Immature natural killer cell (primary cell): ENCODE measurements around the gene NGEF. TPM values are rescaled to one million over a fixed set of nuclear protein-coding genes. Genes with fewer than 3 reads are reported as not detected.
"Not testable (repeated sequence)": the region's sequence is repeated elsewhere in the genome, so short reads cannot be mapped to it uniquely, and the experiment has no call there.

Source experiments
- DNase-seq, 3 donors: peaks; one replicate each; pipeline ENCODE4 v3.0.0; 2022; ENCODE audit warnings: mixed read lengths in 1 of 3
- H3K27ac Mint-ChIP-seq, 6 donors: one replicate each; pipeline ENCODE4 v1.8.0; 2020; ENCODE audit warnings: mixed read lengths in 6 of 6, mild to moderate bottlenecking in 5 of 6, inconsistent platforms in 4 of 6, moderate library complexity in 3 of 6
- H3K27me3 Mint-ChIP-seq, 3 donors: one replicate each; pipeline ENCODE4 v1.8.0; 2020 to 2021; ENCODE audit warnings: low read depth in 3 of 3, mild to moderate bottlenecking in 3 of 3, mixed read lengths in 3 of 3, moderate library complexity in 3 of 3, inconsistent platforms in 1 of 3
- H3K36me3 Mint-ChIP-seq, 3 donors: one replicate each; pipeline ENCODE4 v1.8.0; 2020; ENCODE audit warnings: mixed read lengths in 3 of 3, inconsistent platforms in 2 of 3, mild to moderate bottlenecking in 2 of 3
- H3K4me1 Mint-ChIP-seq, 2 donors: one replicate each; pipeline ENCODE4 v1.8.0; 2020; ENCODE audit warnings: inconsistent platforms in 2 of 2, mild to moderate bottlenecking in 2 of 2, mixed read lengths in 2 of 2, moderate library complexity in 1 of 2
- H3K4me3 Mint-ChIP-seq, 5 donors: one replicate each; pipeline ENCODE4 v1.8.0; 2020; ENCODE audit warnings: mild to moderate bottlenecking in 5 of 5, mixed read lengths in 5 of 5, inconsistent platforms in 3 of 5, moderate library complexity in 3 of 5
- H3K9me3 Mint-ChIP-seq, 6 donors: one replicate each; pipeline ENCODE4 v1.8.0; 2020; ENCODE audit warnings: mild to moderate bottlenecking in 6 of 6, mixed read lengths in 6 of 6, inconsistent platforms in 4 of 6, moderate library complexity in 3 of 6
- polyA plus RNA-seq, 3 donors: library from polyadenylated mRNA; unstranded; fragments of 300-500 nt; fragmentation: Illumina TruSeq; gene quantifications; one replicate each; pipeline ENCODE4 v1.2.3, GENCODE V29; 2021

NGEF gene
- polyA plus RNA-seq, 3 donors from 2014 or later, result not detected

DNA sequence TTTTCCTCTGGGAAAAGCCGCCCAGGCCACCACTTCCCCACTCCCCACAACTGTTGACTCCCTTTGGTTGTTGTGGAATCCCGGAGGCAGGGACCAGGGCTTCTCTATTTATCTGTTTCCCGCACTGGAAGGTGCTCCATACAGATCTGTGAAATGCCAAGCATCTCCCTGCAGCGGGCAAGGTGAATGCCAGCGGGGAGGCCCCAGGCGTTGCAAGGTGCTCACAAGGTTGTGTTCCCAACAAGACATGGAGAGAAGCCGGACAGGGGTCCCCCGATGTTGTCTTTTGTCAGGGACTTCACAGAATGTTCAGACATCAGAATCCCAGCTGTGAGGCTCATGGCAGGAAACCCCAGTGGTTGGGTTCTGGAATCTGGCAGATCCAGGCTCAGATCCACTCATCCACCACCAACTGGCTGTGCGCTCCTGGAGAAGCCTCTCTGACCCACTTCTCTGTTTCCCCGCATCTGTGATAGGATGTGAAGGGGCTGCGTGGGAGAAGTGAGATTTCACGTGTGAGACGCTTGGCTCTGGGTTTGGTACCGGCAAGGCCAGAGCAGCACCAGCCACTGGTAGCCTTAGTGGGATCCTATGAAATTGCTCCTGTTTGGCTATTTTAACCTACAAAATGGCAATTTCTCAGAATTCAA lies 10.8 kb upstream of the NGEF start:
- H3K27ac Mint-ChIP-seq, result no peak overlapping the region
- no peaks in the 10 kb centered on the region for H3K9me3 Mint-ChIP-seq
- no peaks in the 10 kb centered on the region for H3K4me1 Mint-ChIP-seq
- H3K36me3 Mint-ChIP-seq, result peaks cover 0 to 4% (median 0%) of the 10 kb centered on the region in 3 donors
- DNase-seq, result no peak
- peaks cover 0 to 1% (median 0%) of the 10 kb centered on the region in 3 donors for H3K27me3 Mint-ChIP-seq
- no peak overlapping the region for H3K4me3 Mint-ChIP-seq

DNA sequence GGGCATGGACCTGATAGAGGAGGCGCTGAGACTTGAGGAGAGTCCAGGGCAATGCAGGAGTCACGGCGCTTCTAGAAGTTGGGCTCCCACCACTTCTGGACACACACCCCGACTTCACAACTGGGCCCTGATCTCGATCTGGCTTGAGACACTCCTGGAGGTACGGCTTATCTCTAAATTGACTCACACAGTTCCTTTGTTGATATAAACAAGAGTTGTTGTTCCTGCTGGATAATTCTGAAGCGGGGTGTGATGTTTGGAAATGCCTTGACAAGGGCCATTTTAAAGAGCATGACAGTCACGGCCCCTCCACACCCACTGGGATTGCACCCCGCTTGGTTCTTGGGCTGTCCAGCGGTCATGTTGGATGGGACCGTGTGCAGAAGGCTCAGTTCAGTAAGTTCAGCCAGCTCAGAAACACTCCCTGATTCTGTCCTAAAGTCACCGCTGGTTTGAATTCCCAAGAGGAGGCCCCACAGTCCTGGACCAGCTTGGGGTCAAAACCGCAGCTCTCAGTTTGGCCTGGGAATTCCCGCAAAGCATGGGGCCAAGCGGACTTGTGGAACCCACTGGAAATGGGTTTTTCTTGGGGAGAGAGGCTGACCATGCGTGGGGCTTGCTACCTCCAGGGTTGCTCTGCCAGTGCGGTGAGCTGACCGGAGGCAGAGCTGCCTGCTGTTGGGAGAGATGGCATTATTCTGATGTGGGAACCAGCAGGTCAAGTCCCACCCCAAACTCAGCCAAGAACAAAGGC lies 10.1 kb upstream of the NGEF start:
- peaks cover 0 to 1% (median 0%) of the 10 kb centered on the region in 3 donors for H3K27me3 Mint-ChIP-seq
- no peak overlapping the region for H3K27ac Mint-ChIP-seq
- no peak overlapping the region for H3K4me3 Mint-ChIP-seq
- no peaks in the 10 kb centered on the region for H3K9me3 Mint-ChIP-seq
- H3K36me3 Mint-ChIP-seq, result peaks cover 0 to 4% (median 0%) of the 10 kb centered on the region in 3 donors
- DNase-seq, result no peak
- H3K4me1 Mint-ChIP-seq, result no peaks in the 10 kb centered on the region

GRCh38 chr2:233022561-233022960 lies 9.5 kb upstream of the NGEF start:
- no peak overlapping the region for H3K27ac Mint-ChIP-seq
- DNase-seq, result no peak
- peaks cover 0 to 4% (median 0%) of the 10 kb centered on the region in 3 donors for H3K36me3 Mint-ChIP-seq
- H3K27me3 Mint-ChIP-seq, result peaks cover 0 to 1% (median 0%) of the 10 kb centered on the region in 3 donors
- no peaks in the 10 kb centered on the region for H3K4me1 Mint-ChIP-seq
- no peak overlapping the region for H3K4me3 Mint-ChIP-seq
- no peaks in the 10 kb centered on the region for H3K9me3 Mint-ChIP-seq

- Mint-ChIP-seq H3K36me3 (peaks cover 0 to 4% (median 0%) of the 10 kb centered on the region in 3 donors), H3K27ac (no peak overlapping the region), H3K27me3 (peaks cover 0 to 1% (median 0%) of the 10 kb centered on the region in 3 donors), H3K4me3 (no peak overlapping the region), H3K9me3 (no peaks in the 10 kb centered on the region), H3K4me1 (no peaks in the 10 kb centered on the region)
- no peak for DNase-seq
Observed at GRCh38 chr2:233021771-233022170, 8.7 kb upstream of the NGEF start.

DNA sequence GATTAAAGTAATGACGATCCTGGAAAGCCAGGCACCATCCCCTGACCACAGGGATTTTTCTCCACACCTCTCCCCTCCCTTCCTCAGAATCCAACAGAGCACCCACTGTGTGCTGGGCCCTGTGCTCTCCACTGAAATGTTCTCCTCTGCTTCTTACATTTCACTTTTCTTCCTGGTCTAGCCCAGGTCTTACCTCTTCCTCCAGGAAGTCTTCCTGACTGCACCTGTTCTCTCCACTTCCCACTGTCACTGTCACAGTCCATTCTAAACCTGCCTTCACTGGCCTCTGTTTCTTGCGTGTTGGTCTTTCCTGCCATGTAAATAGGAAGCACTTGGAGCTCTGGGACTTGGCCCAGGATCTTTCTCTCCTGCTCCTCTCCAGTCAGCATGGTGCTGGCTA lies 7.4 kb upstream of the NGEF start:
- no peak overlapping the region for H3K27ac Mint-ChIP-seq
- H3K36me3 Mint-ChIP-seq, result peaks cover 0 to 4% (median 0%) of the 10 kb centered on the region in 3 donors
- peaks cover 0 to 2% (median 1%) of the 10 kb centered on the region in 3 donors for H3K27me3 Mint-ChIP-seq
- no peaks in the 10 kb centered on the region for H3K9me3 Mint-ChIP-seq
- H3K4me3 Mint-ChIP-seq, result no peak overlapping the region
- DNase-seq, result no peak
- H3K4me1 Mint-ChIP-seq, result no peaks in the 10 kb centered on the region

GRCh38 chr2:233019610-233020009 lies 6.6 kb upstream of the NGEF start:
- H3K27ac Mint-ChIP-seq, H3K9me3 Mint-ChIP-seq, DNase-seq, H3K4me1 Mint-ChIP-seq, H3K27me3 Mint-ChIP-seq, H3K4me3 Mint-ChIP-seq, H3K36me3 Mint-ChIP-seq: not testable (repeated sequence)

DNA sequence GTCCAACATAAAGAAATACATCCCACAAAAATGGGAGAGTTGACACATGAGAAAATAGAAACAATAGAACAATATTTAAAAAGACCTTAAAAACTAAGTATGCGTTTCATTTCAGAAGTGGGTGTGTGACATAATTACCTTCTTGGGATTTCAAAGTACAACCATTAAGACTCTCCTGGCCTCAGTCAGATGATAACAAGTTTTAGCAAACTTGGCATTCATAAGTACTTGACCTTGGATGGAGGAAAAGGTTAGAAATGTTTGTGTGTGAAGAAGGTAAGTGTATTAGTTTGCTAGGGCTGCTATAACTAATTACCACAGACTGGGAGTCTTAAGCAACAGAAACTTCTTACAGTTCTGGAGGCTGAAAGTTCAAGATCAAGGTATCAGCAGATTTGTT lies 4.9 kb upstream of the NGEF start:
- no peaks in the 10 kb centered on the region for H3K4me1 Mint-ChIP-seq
- H3K36me3 Mint-ChIP-seq, result peaks cover 0 to 4% (median 0%) of the 10 kb centered on the region in 3 donors
- no peak for DNase-seq
- H3K27me3 Mint-ChIP-seq, result peaks cover 0 to 2% (median 1%) of the 10 kb centered on the region in 3 donors
- H3K27ac Mint-ChIP-seq, result no peak overlapping the region
- no peak overlapping the region for H3K4me3 Mint-ChIP-seq
- H3K9me3 Mint-ChIP-seq, result no peaks in the 10 kb centered on the region

DNA sequence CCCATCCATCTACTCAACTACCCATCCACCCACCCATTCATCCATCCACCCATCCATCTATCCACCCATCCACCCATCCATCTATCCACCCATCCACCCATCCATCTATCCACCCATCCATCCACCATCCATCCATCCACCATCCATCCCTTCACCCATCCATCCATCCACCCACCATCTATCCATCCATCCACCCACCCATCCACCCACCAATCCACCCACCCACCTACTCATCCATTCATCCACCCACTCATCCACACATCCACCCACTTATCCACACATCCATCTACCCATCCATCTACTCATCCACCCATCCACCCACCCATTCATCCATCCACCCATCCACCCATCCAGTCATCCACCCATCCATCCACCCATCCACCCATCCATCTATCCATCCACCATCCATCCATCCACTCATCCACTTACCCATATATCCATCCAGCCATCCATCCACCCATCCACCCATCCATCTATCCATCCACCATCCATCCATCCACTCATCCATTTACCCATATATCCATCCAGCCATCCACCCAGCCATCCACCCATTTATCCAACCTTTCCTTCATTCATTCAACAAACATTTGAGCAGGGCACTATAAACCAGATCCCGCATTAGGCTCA lies 2.1 kb upstream of the NGEF start:
- Mint-ChIP-seq H3K9me3 (no peaks in the 10 kb centered on the region), H3K27me3 (peaks cover under 1 to 4% (median 2%) of the 10 kb centered on the region in 3 donors), H3K4me1 (no peaks in the 10 kb centered on the region), H3K36me3 (no peaks in the 10 kb centered on the region), H3K27ac (no peak overlapping the region), H3K4me3 (no peak overlapping the region)
- no peak for DNase-seq

DNA sequence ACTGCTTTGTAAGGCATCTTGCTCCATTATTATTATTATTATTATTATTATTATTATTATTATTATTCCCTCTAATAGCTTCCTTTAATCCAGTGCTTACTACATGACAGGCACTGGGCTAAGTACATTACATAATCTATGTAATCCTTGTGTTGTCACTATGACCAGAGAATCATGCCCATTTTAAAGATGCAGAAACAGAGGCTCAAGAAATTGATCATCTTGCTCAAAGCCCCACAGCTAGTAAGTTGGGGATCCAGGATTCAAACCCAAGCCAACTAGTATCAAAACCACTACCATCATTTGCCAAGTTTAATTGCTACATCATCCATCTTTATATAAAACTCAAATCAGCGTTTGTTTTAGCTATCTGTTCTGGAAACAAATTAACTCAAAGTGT lies 594 bp upstream of the NGEF start:
- no peak for DNase-seq
- Mint-ChIP-seq H3K27ac (no peak overlapping the region), H3K4me3 (no peak overlapping the region), H3K4me1 (no peaks in the 10 kb centered on the region), H3K36me3 (no peaks in the 10 kb centered on the region), H3K9me3 (no peaks in the 10 kb centered on the region), H3K27me3 (peaks cover 2 to 3% (median 3%) of the 10 kb centered on the region in 3 donors)

- no peak for DNase-seq
- Mint-ChIP-seq H3K4me1 (no peaks in the 10 kb centered on the region), H3K27me3 (peaks cover 2 to 3% (median 3%) of the 10 kb centered on the region in 3 donors), H3K9me3 (no peaks in the 10 kb centered on the region), H3K27ac (no peak overlapping the region), H3K36me3 (no peaks in the 10 kb centered on the region), H3K4me3 (no peak overlapping the region)
Observed at GRCh38 chr2:233012301-233012971, 620 bp downstream of the NGEF start.

DNA sequence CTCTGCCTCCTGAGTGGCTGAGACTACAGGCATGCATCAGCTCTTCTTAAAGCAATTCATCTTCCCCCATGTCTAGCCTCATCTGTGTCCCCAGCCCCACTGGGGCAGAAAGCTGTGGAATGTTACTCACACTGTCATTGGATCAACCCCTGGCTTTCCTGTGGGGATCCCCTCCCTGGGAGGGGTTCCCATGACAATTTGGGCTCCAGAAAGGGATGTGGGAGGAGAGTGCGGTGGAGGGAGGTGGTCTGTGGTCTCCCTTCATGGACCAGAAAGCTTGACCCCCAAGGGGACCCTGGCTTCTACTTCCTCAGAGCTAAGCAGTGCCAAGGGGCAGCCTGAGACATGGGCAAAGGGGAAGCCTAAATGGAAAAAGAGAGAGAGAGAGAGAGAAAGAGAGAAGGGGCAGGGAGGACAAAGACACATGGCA lies 1.3 kb downstream of the NGEF start:
- Mint-ChIP-seq H3K4me1 (no peaks in the 10 kb centered on the region), H3K9me3 (no peaks in the 10 kb centered on the region), H3K36me3 (no peaks in the 10 kb centered on the region), H3K27me3 (peaks cover 2 to 3% (median 3%) of the 10 kb centered on the region in 3 donors), H3K4me3 (no peak overlapping the region), H3K27ac (no peak overlapping the region)
- no peak for DNase-seq

- Mint-ChIP-seq H3K4me1 (no peaks in the 10 kb centered on the region), H3K36me3 (no peaks in the 10 kb centered on the region), H3K27ac (no peak overlapping the region), H3K4me3 (no peak overlapping the region), H3K27me3 (peaks cover 3 to 4% (median 3%) of the 10 kb centered on the region in 3 donors), H3K9me3 (no peaks in the 10 kb centered on the region)
- DNase-seq, result no peak
Observed at GRCh38 chr2:233011268-233011650, 1.8 kb downstream of the NGEF start.

DNA sequence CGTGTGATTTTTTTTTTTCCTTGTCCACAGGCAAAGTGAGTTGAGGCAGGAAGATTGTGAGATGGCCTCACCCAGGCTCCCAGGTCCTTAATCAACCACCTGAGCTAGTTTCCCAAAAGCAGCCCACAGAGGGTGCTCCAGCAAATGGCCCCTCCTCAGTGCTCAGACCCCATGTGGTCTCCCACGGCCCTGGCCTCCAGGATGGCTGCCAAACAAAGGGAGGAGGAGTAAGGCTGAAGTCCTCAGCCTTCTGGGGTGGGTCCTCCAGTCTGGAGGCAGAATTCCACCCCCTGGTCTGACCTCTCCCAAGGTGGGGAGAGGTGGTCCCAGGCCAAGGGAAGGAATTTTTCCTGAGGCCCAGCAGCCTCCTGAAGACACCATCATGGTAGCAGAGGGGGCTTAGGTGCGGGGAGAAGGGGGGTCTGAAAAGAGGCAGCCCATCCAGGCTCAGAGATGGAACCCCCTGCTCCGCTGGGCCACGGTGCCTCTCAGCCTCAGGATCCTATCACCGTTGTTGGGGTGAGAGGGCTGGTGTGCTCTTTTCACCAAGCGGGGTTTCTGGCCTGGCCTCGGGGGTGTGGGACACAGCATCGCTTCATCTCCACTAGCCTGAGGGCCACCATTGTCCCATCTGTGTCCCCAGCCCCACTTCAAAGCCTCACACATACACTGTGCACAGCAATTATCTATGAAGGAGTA lies 2.3 kb downstream of the NGEF start:
- Mint-ChIP-seq H3K27ac (no peak overlapping the region), H3K36me3 (no peaks in the 10 kb centered on the region), H3K9me3 (no peaks in the 10 kb centered on the region), H3K4me3 (no peak overlapping the region), H3K27me3 (peaks cover 2 to 3% (median 3%) of the 10 kb centered on the region in 3 donors), H3K4me1 (no peaks in the 10 kb centered on the region)
- no peak for DNase-seq
